ENCODE results near the gene CCDC149. TPM values are rescaled to one million over a fixed set of nuclear protein-coding genes. Genes with fewer than 3 reads are reported as not detected.

CCDC149 gene
- total RNA-seq, 1 experiment from 2014 or later = 8.9 TPM

- Mint-ChIP-seq H3K4me1 (ENCODE audit: low read depth, unreplicated experiment) (peaks cover 25% of the 10 kb centered on the region), H3K4me3 (ENCODE audit: low read depth, unreplicated experiment) (no peak overlapping the region), H3K9me3 (ENCODE audit: low read depth, unreplicated experiment) (no peaks in the 10 kb centered on the region), H3K27ac (ENCODE audit: unreplicated experiment) (peak overlapping the region; percentile 88), H3K27me3 (ENCODE audit: unreplicated experiment) (no peaks in the 10 kb centered on the region), H3K36me3 (ENCODE audit: insufficient read depth, unreplicated experiment) (peaks cover 5% of the 10 kb centered on the region)
- intact Hi-C loops (cut with micrococcal nuclease; ENCODE audit: unreplicated experiment) = no loop called here
- no peak for TF ChIP-seq CTCF (IDR thresholded peaks at IDR 0.05; ENCODE audit: unreplicated experiment)
- CTCF ChIA-PET = interaction anchor here (0.8 to 1.3 kb wide), 3 partner anchors 15 to 24 kb away, joined by 3 read pairs; no protein-coding TSS in a partner anchor
- DNase-seq = no peak
- BruUV-seq (replicated peaks) = no TSS peak
Observed at GRCh38 chr4:24769571-24769970, 143.3 kb downstream of the CCDC149 start.

GRCh38 chr4:24768604-24769003, 144.2 kb downstream of the CCDC149 start:
- no peak overlapping the region for H3K4me3 Mint-ChIP-seq (ENCODE audit: low read depth, unreplicated experiment)
- no peaks in the 10 kb centered on the region for H3K9me3 Mint-ChIP-seq (ENCODE audit: low read depth, unreplicated experiment)
- CTCF ChIA-PET = no interaction called here
- intact Hi-C loops (cut with micrococcal nuclease; ENCODE audit: unreplicated experiment) = no loop called here
- no peak overlapping the region for H3K27ac Mint-ChIP-seq (ENCODE audit: unreplicated experiment)
- DNase-seq = no peak
- H3K27me3 Mint-ChIP-seq (ENCODE audit: unreplicated experiment) = no peaks in the 10 kb centered on the region
- peaks cover 5% of the 10 kb centered on the region for H3K36me3 Mint-ChIP-seq (ENCODE audit: insufficient read depth, unreplicated experiment)
- no peak for TF ChIP-seq CTCF (IDR thresholded peaks at IDR 0.05; ENCODE audit: unreplicated experiment)
- BruUV-seq (replicated peaks) = no TSS peak
- H3K4me1 Mint-ChIP-seq (ENCODE audit: low read depth, unreplicated experiment) = peaks cover 33% of the 10 kb centered on the region

- intact Hi-C loops (cut with micrococcal nuclease; ENCODE audit: unreplicated experiment) = no loop called here
- no peak for DNase-seq
- Mint-ChIP-seq H3K27ac (ENCODE audit: unreplicated experiment) (no peak overlapping the region), H3K4me3 (ENCODE audit: low read depth, unreplicated experiment) (no peak overlapping the region), H3K4me1 (ENCODE audit: low read depth, unreplicated experiment) (peaks cover 33% of the 10 kb centered on the region), H3K9me3 (ENCODE audit: low read depth, unreplicated experiment) (no peaks in the 10 kb centered on the region), H3K36me3 (ENCODE audit: insufficient read depth, unreplicated experiment) (peaks cover 5% of the 10 kb centered on the region), H3K27me3 (ENCODE audit: unreplicated experiment) (no peaks in the 10 kb centered on the region)
- BruUV-seq (replicated peaks) = no TSS peak
- TF ChIP-seq CTCF (IDR thresholded peaks at IDR 0.05; ENCODE audit: unreplicated experiment) = no peak
- CTCF ChIA-PET = no interaction called here
Observed at GRCh38 chr4:24768006-24768405, 144.8 kb downstream of the CCDC149 start.

- Mint-ChIP-seq H3K27me3 (ENCODE audit: unreplicated experiment) (no peaks in the 10 kb centered on the region), H3K4me3 (ENCODE audit: low read depth, unreplicated experiment) (no peak overlapping the region), H3K9me3 (ENCODE audit: low read depth, unreplicated experiment) (no peaks in the 10 kb centered on the region), H3K4me1 (ENCODE audit: low read depth, unreplicated experiment) (peaks cover 30% of the 10 kb centered on the region), H3K36me3 (ENCODE audit: insufficient read depth, unreplicated experiment) (peaks cover 5% of the 10 kb centered on the region), H3K27ac (ENCODE audit: unreplicated experiment) (no peak overlapping the region)
- intact Hi-C loops (cut with micrococcal nuclease; ENCODE audit: unreplicated experiment) = no loop called here
- CTCF ChIA-PET = no interaction called here
- DNase-seq = no peak
- TF ChIP-seq CTCF (IDR thresholded peaks at IDR 0.05; ENCODE audit: unreplicated experiment) = no peak
- BruUV-seq (replicated peaks) = no TSS peak
Observed at GRCh38 chr4:24765376-24765988, 147.4 kb downstream of the CCDC149 start.

All from Calu3 (cell line).